Ramos (cell line): ENCODE measurements around the gene ZBTB2.
"Not testable (repeated sequence)": the region's sequence is repeated elsewhere in the genome, so short reads cannot be mapped to it uniquely, and the experiment has no call there.

ENCODE experiments used
- in situ Hi-C: fragments of 300-500 bp; cut with MboI; formaldehyde crosslinking; loops from one replicate; pipeline ENCODE4 v1.14.3; 2022; ENCODE audit warnings: low sequenced_read_pairs; ENCODE audit not compliant: unreplicated experiment

Gene ZBTB2

GRCh38 chr6:151377095-151377494 lies 14.3 kb downstream of the ZBTB2 start:
- in situ Hi-C loops, result loop anchor here (25.0 kb wide), 1 partner anchor 1610 kb away; the partner anchor contains the start of gene FBXO5

DNA sequence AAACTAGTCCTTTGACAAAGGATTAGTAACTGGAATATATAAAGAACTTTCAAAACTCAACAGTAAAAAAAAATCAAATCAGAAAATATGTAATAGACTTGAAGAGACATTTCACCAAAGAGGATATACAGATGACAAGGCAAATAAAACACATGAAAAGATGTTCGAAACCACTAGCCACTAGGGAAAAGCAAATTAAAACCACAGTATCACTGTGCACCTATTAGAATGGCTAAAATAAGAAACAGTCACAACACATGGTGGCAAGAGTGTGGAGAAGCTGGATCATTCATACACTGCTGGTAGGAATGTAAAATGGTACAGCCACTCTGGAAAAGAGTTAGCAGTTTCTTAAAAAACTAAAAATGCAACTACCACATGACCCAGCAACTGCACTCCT lies 14.9 kb downstream of the ZBTB2 start:
- in situ Hi-C loops, result loop anchor here (25.0 kb wide), 1 partner anchor 1611 kb away; the partner anchor contains the start of gene FBXO5

GRCh38 chr6:151375833-151376232 lies 15.5 kb downstream of the ZBTB2 start:
- in situ Hi-C loops, result loop anchor here (25.0 kb wide), 1 partner anchor 1611 kb away; the partner anchor contains the start of gene FBXO5

GRCh38 chr6:151374036-151374683 lies 17.2 kb downstream of the ZBTB2 start:
- in situ Hi-C loops, result no loop called here

GRCh38 chr6:151372164-151372563 lies 19.2 kb downstream of the ZBTB2 start:
- in situ Hi-C loops, result no loop called here

DNA sequence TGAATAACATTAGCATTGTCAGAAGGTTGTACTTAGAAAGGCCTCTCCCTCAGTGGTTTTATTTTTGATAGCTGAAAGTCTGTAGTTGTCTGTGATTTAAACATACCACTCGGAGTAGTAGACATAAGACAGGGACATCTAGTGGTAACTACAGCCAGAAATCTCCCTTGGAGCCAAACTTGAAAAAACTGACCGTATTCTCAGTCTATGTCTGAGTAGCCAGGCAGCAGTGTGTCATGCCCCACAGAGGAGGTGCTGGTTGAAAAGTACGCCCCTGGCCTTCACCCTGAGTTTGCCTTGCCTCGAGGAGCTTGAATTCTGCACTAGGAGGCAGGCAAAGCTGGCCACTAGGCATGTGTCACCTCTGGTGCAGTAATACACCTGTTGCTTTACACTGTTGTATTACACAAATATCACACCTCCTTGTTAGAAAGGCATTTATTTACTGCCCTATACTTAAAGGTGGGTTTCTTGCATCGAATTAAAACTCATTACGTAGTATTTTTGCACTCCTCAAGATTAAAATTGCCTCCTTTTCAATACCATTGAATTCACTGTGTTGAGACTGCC lies 20.8 kb downstream of the ZBTB2 start:
- in situ Hi-C loops, result no loop called here

GRCh38 chr6:151365233-151365632 lies 26.1 kb downstream of the ZBTB2 start:
- in situ Hi-C loops, result no loop called here

GRCh38 chr6:151359486-151359885 lies 31.9 kb downstream of the ZBTB2 start:
- in situ Hi-C loops, result no loop called here

DNA sequence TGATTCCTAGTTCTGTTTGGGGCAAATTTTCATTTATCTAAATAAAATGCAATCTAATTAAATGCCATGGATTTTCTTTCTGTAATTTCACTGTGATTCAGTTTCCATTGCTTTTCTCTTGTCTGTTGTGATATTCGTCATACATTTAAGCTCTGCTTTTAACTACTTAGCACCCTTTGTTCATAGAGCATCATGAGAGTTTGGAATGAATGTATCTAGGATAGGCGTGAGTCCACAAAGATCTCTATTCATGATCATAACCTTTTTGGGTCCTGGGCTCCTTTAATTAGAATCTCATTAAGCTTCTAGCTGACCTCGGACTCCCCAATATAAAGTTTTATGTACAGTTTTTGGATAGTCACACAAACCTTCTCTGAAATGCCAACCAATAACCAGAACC lies 32.9 kb downstream of the ZBTB2 start:
- in situ Hi-C loops, result no loop called here

DNA sequence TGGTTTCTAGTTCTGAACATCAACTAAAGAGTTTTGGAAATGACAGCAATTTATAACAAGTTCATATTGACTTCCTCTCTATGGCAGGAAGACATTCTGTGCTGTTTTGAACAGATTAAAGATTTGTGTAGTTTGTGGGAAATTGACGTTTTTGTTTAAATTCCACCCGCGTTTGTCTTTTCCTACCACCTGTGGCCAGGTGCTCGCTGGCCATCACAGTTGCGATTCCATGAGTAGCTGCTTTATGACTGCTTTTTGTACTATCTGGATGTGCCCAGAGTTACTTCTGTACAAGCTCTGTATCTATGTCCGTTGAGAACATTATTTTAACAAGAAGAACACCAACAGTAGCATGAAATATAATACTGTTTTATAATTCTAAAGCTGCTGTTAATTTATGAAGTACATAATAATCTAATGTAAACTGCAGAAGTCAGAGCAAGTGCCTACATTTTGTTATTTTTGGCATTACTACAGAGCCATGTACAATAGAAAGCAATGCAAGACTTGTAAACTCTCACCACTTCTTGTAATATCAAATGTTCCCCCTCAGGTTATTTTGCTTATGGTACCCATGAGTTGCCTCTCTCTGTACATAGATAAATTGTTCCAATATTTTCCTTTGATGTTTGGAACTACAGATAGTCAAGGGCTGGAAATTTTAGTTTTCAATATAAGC lies 33.5 kb downstream of the ZBTB2 start:
- in situ Hi-C loops, result no loop called here

- in situ Hi-C loops, result not testable (repeated sequence)
Observed at GRCh38 chr6:151356983-151357382, 34.4 kb downstream of the ZBTB2 start.

DNA sequence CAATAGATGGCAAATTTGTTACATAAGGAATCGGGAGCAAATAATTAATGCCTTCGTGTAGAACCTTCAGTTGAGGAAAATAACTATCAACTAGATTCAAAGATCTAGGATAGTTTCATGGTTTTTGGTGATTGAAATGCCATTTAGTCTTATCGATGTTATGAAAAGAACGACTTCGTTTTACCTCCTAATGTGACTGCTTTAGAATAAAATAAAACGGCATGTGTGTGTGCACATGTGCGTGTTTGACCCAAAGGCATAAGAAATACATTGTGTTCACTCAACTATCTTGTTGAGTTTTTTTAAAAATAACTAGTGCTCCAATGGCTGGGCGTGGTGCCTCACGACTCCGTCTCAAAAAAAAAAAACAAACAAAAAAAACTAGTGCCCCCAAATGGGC lies 37.6 kb downstream of the ZBTB2 start:
- in situ Hi-C loops, result no loop called here

DNA sequence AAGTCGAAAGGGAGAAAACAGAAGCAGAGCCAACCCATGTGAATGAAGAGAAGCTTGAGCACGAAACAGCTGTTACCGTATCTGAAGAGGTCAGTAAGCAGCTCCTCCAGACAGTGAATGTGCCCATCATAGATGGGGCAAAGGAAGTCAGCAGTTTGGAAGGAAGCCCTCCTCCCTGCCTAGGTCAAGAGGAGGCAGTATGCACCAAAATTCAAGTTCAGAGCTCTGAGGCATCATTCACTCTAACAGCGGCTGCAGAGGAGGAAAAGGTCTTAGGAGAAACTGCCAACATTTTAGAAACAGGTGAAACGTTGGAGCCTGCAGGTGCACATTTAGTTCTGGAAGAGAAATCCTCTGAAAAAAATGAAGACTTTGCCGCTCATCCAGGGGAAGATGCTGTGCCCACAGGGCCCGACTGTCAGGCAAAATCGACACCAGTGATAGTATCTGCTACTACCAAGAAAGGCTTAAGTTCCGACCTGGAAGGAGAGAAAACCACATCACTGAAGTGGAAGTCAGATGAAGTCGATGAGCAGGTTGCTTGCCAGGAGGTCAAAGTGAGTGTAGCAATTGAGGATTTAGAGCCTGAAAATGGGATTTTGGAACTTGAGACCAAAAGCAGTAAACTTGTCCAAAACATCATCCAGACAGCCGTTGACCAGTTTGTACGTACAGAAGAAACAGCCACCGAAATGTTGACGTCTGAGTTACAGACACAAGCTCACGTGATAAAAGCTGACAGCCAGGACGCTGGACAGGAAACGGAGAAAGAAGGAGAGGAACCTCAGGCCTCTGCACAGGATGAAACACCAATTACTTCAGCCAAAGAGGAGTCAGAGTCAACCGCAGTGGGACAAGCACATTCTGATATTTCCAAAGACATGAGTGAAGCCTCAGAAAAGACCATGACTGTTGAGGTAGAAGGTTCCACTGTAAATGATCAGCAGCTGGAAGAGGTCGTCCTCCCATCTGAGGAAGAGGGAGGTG lies 38.7 kb downstream of the ZBTB2 start:
- in situ Hi-C loops, result no loop called here

DNA sequence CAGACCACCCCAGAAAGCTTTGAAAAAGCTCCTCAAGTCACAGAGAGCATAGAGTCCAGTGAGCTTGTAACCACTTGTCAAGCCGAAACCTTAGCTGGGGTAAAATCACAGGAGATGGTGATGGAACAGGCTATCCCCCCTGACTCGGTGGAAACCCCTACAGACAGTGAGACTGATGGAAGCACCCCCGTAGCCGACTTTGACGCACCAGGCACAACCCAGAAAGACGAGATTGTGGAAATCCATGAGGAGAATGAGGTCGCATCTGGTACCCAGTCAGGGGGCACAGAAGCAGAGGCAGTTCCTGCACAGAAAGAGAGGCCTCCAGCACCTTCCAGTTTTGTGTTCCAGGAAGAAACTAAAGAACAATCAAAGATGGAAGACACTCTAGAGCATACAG lies 39.6 kb downstream of the ZBTB2 start:
- in situ Hi-C loops, result no loop called here

- in situ Hi-C loops, result no loop called here
Observed at GRCh38 chr6:151351146-151351700, 40.1 kb downstream of the ZBTB2 start.

GRCh38 chr6:151350442-151351145 lies 40.8 kb downstream of the ZBTB2 start:
- in situ Hi-C loops, result no loop called here

- in situ Hi-C loops, result no loop called here
Observed at GRCh38 chr6:151349651-151350270, 41.6 kb downstream of the ZBTB2 start.

- in situ Hi-C loops, result not testable (repeated sequence)
Observed at GRCh38 chr6:151342750-151343149, 48.6 kb downstream of the ZBTB2 start.
